Esophagus squamous epithelium (tissue), 4 donors: ENCODE results near the gene CYTIP.

Experiments
- CTCF ChIP-seq, 6 experiments: fragments of 450-650 bp in 4 of 6; fragments of 200-600 bp in 2 of 6; sonication (generic) in 2 of 6; IDR thresholded peaks; one replicate each; pipeline ENCODE4 v1.5.1; 2016 to 2019; ENCODE audit warnings: antibody characterized with exemption in 6 of 6, mild to moderate bottlenecking in 4 of 6, moderate library complexity in 4 of 6
- POLR2A ChIP-seq, 4 donors: fragments of 450-650 bp; IDR thresholded peaks; one replicate each; pipeline ENCODE4 v1.6.1; 2017; ENCODE audit warnings: antibody characterized with exemption in 4 of 4, mild to moderate bottlenecking in 4 of 4, moderate library complexity in 3 of 4

GRCh38 chr2:157469726-157470125, 25.8 kb upstream of the CYTIP start:
- TF ChIP-seq CTCF (IDR thresholded peaks at IDR 0.05) (no peak), POLR2A (IDR thresholded peaks at IDR 0.05) (no peak)
